ENCODE measurements around the gene ZBTB45. TPM values are rescaled to one million over a fixed set of nuclear protein-coding genes. Genes with fewer than 3 reads are reported as not detected.

ZBTB45 gene
- total and polyA plus RNA-seq, 2 donors (not counting 1 experiment from before 2014, with no cell fraction given): 12.6 to 20.9 TPM

GRCh38 chr19:58568453-58569130 is 49.0 kb upstream of the ZBTB45 start:
- Histone ChIP-seq H3K36me3 (replicated peaks in 1 of 2; ENCODE audit: control extremely low read depth in 1 of 2, control insufficient read depth in 1 of 2, extremely low read depth in 1 of 2, insufficient read depth in 2 of 2, low read length in 1 of 2) (peaks cover 0 to 16% of the 10 kb centered on the region in 2 experiments), H3K27ac (ENCODE audit: low read length in 2 of 2) (no peak overlapping the region), H3K27me3 (replicated peaks in 1 of 4; ENCODE audit: control extremely low read depth in 1 of 4, control insufficient read depth in 3 of 4, insufficient read depth in 4 of 4, low read length in 3 of 4) (no peaks in the 10 kb centered on the region), H3K4me3 (ENCODE audit: control extremely low read depth in 1 of 5, extremely low read depth in 1 of 5, insufficient read depth in 1 of 5, low read depth in 2 of 5, low read length in 4 of 5) (no peak overlapping the region), H3K79me2 (ENCODE audit: control insufficient read depth, insufficient read depth, low read length) (peaks cover 15% of the 10 kb centered on the region), H3K9ac (ENCODE audit: low read length) (no peak overlapping the region), H3K9me3 (ENCODE audit: control extremely low read depth in 1 of 3, control insufficient read depth in 2 of 3, insufficient read depth in 1 of 3, low read length in 2 of 3) (peaks cover 0 to 7% (median 0%) of the 10 kb centered on the region in 3 donors), H2AFZ (ENCODE audit: insufficient read depth, low read depth, low read length, poor library complexity, severe bottlenecking) (no peak overlapping the region), H4K20me1 (ENCODE audit: control insufficient read depth, insufficient read depth, low read length, poor library complexity, severe bottlenecking) (peaks cover 2% of the 10 kb centered on the region), H3K4me2 (replicated peaks; ENCODE audit: low read depth, low read length, poor library complexity, severe bottlenecking) (no peak overlapping the region), H3K4me1 (ENCODE audit: control insufficient read depth in 2 of 2, insufficient read depth in 2 of 2, low read length in 2 of 2) (peaks cover 11 to 19% of the 10 kb centered on the region in 2 donors)
- WGBS (ENCODE audit: insufficient coverage): 92% methylated on average over 2 of the region's 4 CpGs
- Mint-ChIP-seq H3K9me3 (ENCODE audit: insufficient read depth) (no peaks in the 10 kb centered on the region), H3K4me3 (no peak overlapping the region), H3K4me1 (peaks cover 26% of the 10 kb centered on the region), H3K27me3 (no peaks in the 10 kb centered on the region), H3K27ac (no peak overlapping the region)
- ATAC-seq (ENCODE audit: low read depth) (no peak), DNase-seq (no peak)
- TF ChIP-seq CTCF (IDR thresholded peaks at IDR 0.05) (no peak), EZH2 (IDR thresholded peaks at IDR 0.05; ENCODE audit: borderline replicate concordance, insufficient read depth, low read depth, low read length, poor library complexity, severe bottlenecking) (no peak)
- POLR2A ChIA-PET: interaction anchor here (0.6 kb wide), 1 partner anchor 166 kb away, joined by 6 read pairs; no protein-coding TSS in a partner anchor
- CTCF ChIA-PET: no interaction called here
- intact Hi-C loops (cut with micrococcal nuclease): no loop called here

DNA sequence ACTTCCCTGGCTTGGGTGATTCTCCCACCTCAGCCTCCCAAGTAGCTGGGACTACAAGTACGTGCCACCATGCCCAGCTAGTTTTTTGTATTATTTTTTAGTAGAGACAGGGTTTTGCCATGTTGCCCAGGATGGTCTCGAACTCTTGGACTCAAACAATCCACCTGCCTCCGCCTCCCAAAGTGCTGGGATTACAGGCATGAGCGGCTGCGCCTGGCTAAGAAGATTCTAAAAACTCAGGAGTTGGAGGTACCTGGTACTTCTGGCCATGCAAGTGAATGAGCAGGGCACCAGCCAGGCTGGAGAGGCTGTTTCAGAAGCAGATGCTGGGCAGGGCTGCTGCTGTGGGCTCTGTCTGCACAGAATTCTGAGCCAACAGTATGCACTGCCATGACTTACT is 47.4 kb upstream of the ZBTB45 start:
- Histone ChIP-seq H3K9me3 (ENCODE audit: control extremely low read depth in 1 of 3, control insufficient read depth in 2 of 3, insufficient read depth in 1 of 3, low read length in 2 of 3) (peaks cover 0 to 7% (median 0%) of the 10 kb centered on the region in 3 donors), H3K27ac (ENCODE audit: low read length in 2 of 2) (no peak overlapping the region), H4K20me1 (ENCODE audit: control insufficient read depth, insufficient read depth, low read length, poor library complexity, severe bottlenecking) (peaks cover 7% of the 10 kb centered on the region), H3K36me3 (replicated peaks in 1 of 2; ENCODE audit: control extremely low read depth in 1 of 2, control insufficient read depth in 1 of 2, extremely low read depth in 1 of 2, insufficient read depth in 2 of 2, low read length in 1 of 2) (peaks cover 0 to 16% of the 10 kb centered on the region in 2 experiments), H3K79me2 (ENCODE audit: control insufficient read depth, insufficient read depth, low read length) (peaks cover 15% of the 10 kb centered on the region), H3K4me3 (ENCODE audit: control extremely low read depth in 1 of 5, extremely low read depth in 1 of 5, insufficient read depth in 1 of 5, low read depth in 2 of 5, low read length in 4 of 5) (no peak overlapping the region), H3K4me2 (replicated peaks; ENCODE audit: low read depth, low read length, poor library complexity, severe bottlenecking) (no peak overlapping the region), H2AFZ (ENCODE audit: insufficient read depth, low read depth, low read length, poor library complexity, severe bottlenecking) (no peak overlapping the region), H3K4me1 (ENCODE audit: control insufficient read depth in 2 of 2, insufficient read depth in 2 of 2, low read length in 2 of 2) (peaks cover 17 to 26% of the 10 kb centered on the region in 2 donors), H3K27me3 (replicated peaks in 1 of 4; ENCODE audit: control extremely low read depth in 1 of 4, control insufficient read depth in 3 of 4, insufficient read depth in 4 of 4, low read length in 3 of 4) (no peaks in the 10 kb centered on the region), H3K9ac (ENCODE audit: low read length) (no peak overlapping the region)
- H3K9me3 Mint-ChIP-seq (ENCODE audit: insufficient read depth): no peaks in the 10 kb centered on the region
- POLR2A ChIA-PET: no interaction called here
- intact Hi-C loops (cut with micrococcal nuclease): no loop called here
- 100% methylated on average over 4 of the region's 5 CpGs for WGBS (ENCODE audit: insufficient coverage)
- H3K27ac Mint-ChIP-seq: no peak overlapping the region
- H3K4me1 Mint-ChIP-seq: peaks cover 27% of the 10 kb centered on the region
- H3K27me3 Mint-ChIP-seq: no peaks in the 10 kb centered on the region
- H3K4me3 Mint-ChIP-seq: no peak overlapping the region
- ATAC-seq (ENCODE audit: low read depth) (no peak), DNase-seq (no peak)
- TF ChIP-seq CTCF (IDR thresholded peaks at IDR 0.05) (no peak), EZH2 (IDR thresholded peaks at IDR 0.05; ENCODE audit: borderline replicate concordance, insufficient read depth, low read depth, low read length, poor library complexity, severe bottlenecking) (no peak)
- CTCF ChIA-PET: no interaction called here
